GM23338 (cell line): ENCODE measurements around the gene ADD1. TPM values are rescaled to one million over a fixed set of nuclear protein-coding genes. Genes with fewer than 3 reads are reported as not detected.

Experiments used
- ATAC-seq: fragments of 200-7000 bp; cut with Tn5 transposase; 3 replicates; pipeline ENCODE4 v1.9.1; 2020
- DNase-seq: peaks from one replicate; pipeline ENCODE4 v3.0.0-alpha.2; 2015; ENCODE audit warnings: low spot score
- H2AFZ ChIP-seq: fragments of 200-600 bp; sonication (generic); 2 replicates; pipeline ENCODE4 v1.8.0; 2016; ENCODE audit warnings: antibody characterized with exemption, mild to moderate bottlenecking, moderate library complexity
- H3F3A ChIP-seq: fragments of 200-600 bp; sonication (generic); replicated peaks from 2 replicates; pipeline ENCODE4 v1.8.0; 2017; ENCODE audit warnings: antibody characterized with exemption, mixed run types, low read depth
- H3K27ac ChIP-seq: fragments of 200-600 bp; sonication (generic); 2 replicates; pipeline ENCODE4 v1.6.1; 2016; ENCODE audit warnings: low read depth
- H3K27me3 ChIP-seq: fragments of 200-600 bp; sonication (generic); 2 replicates; pipeline ENCODE4 v1.8.0; 2016; ENCODE audit warnings: mild to moderate bottlenecking, mixed run types, moderate library complexity; ENCODE audit not compliant: insufficient read depth
- H3K36me3 ChIP-seq: fragments of 200-600 bp; sonication (generic); 2 replicates; pipeline ENCODE4 v1.8.0; 2016; ENCODE audit warnings: mild to moderate bottlenecking; ENCODE audit not compliant: insufficient read depth
- H3K4me1 ChIP-seq: fragments of 200-600 bp; sonication (generic); 2 replicates; pipeline ENCODE4 v1.8.0; 2016; ENCODE audit warnings: mild to moderate bottlenecking, moderate library complexity; ENCODE audit not compliant: insufficient read depth
- H3K4me2 ChIP-seq: fragments of 200-600 bp; sonication (generic); 2 replicates; pipeline ENCODE4 v1.7.1; 2017; ENCODE audit warnings: mixed run types
- H3K4me3 ChIP-seq: fragments of 200-600 bp; sonication (generic); 2 replicates; pipeline ENCODE4 v1.6.1; 2016; ENCODE audit warnings: mixed run types
- H3K79me2 ChIP-seq: fragments of 200-600 bp; sonication (generic); replicated peaks from 2 replicates; pipeline ENCODE4 v1.8.0; 2017; ENCODE audit warnings: mild to moderate bottlenecking; ENCODE audit not compliant: insufficient read depth
- H3K9me2 ChIP-seq: fragments of 200-600 bp; sonication (generic); 2 replicates; pipeline ENCODE4 v1.8.0; 2017; ENCODE audit not compliant: insufficient read depth
- H4K20me1 ChIP-seq: fragments of 200-600 bp; sonication (generic); replicated peaks from 2 replicates; pipeline ENCODE4 v1.8.0; 2017; ENCODE audit warnings: mild to moderate bottlenecking; ENCODE audit not compliant: insufficient read depth
- H3K27ac Mint-ChIP-seq: 2 replicates; pipeline ENCODE4 v1.8.0; 2020; ENCODE audit warnings: inconsistent platforms, mild to moderate bottlenecking, moderate library complexity, mixed read lengths
- H3K27me3 Mint-ChIP-seq: 3 replicates; pipeline ENCODE4 v1.8.0; 2022; ENCODE audit warnings: low read depth, mild to moderate bottlenecking, moderate library complexity, mixed read lengths, inconsistent platforms; ENCODE audit not compliant: insufficient read depth, poor library complexity
- H3K36me3 Mint-ChIP-seq: 3 replicates; pipeline ENCODE4 v1.8.0; 2021; ENCODE audit warnings: low read depth, mild to moderate bottlenecking, inconsistent platforms, moderate library complexity, mixed read lengths
- H3K4me1 Mint-ChIP-seq: 3 replicates; pipeline ENCODE4 v1.8.0; 2020; ENCODE audit warnings: mild to moderate bottlenecking, inconsistent platforms, mixed read lengths
- H3K4me3 Mint-ChIP-seq: 3 replicates; pipeline ENCODE4 v1.8.0; 2021; ENCODE audit warnings: moderate library complexity, mild to moderate bottlenecking, inconsistent platforms, mixed read lengths
- H3K9me3 Mint-ChIP-seq: 3 replicates; pipeline ENCODE4 v1.8.0; 2020; ENCODE audit warnings: moderate library complexity, mild to moderate bottlenecking, inconsistent platforms, mixed read lengths
- EZH2 ChIP-seq: fragments of 200-600 bp; sonication (generic); IDR thresholded peaks from one replicate; pipeline ENCODE4 v1.8.0; 2017; ENCODE audit warnings: antibody characterized with exemption, mild to moderate bottlenecking, low read depth; ENCODE audit not compliant: unreplicated experiment
- JUNB ChIP-seq: IDR thresholded peaks from one replicate; pipeline ENCODE4 v1.6.1; 2016; ENCODE audit warnings: antibody characterized with exemption; ENCODE audit not compliant: unreplicated experiment
- POLR2AphosphoS5 ChIP-seq: IDR thresholded peaks from 2 replicates; pipeline ENCODE4 v1.6.1; 2016; ENCODE audit warnings: antibody characterized with exemption, low read depth
- STAT1 ChIP-seq: IDR thresholded peaks from one replicate; pipeline ENCODE4 v1.6.1; 2016; ENCODE audit warnings: antibody characterized with exemption; ENCODE audit not compliant: unreplicated experiment
- ZNF114 ChIP-seq: fragments of 250-450 bp; sonication (Bioruptor Pico); IDR thresholded peaks from 2 replicates; pipeline ENCODE4 v1.5.0; 2020; ENCODE audit warnings: mild to moderate bottlenecking, moderate library complexity
- polyA plus RNA-seq: library from polyadenylated mRNA; unstranded; fragments of >200 nt; fragmentation: Nextera tagmentation; extraction: Ambion mirVana; gene quantifications from 2 replicates; pipeline ENCODE4 v1.2.1, GENCODE V29; 2016
- total RNA-seq: library from RNA; depleted of rRNA; stranded (reverse); fragments of >200 nt; shearing (Covaris generic); gene quantifications from 2 replicates; pipeline ENCODE4 v1.2.3, GENCODE V29; 2014
- TF ChIP-seq, protein P1 (sequence below): fragments of 250-450 bp; sonication (Bioruptor Pico); IDR thresholded peaks from 2 replicates; pipeline ENCODE4 v1.5.0; 2020; ENCODE audit warnings: mild to moderate bottlenecking, moderate library complexity

Gene ADD1
- total and polyA plus RNA-seq, 2 experiments from 2014 or later: 126 to 144 TPM

DNA sequence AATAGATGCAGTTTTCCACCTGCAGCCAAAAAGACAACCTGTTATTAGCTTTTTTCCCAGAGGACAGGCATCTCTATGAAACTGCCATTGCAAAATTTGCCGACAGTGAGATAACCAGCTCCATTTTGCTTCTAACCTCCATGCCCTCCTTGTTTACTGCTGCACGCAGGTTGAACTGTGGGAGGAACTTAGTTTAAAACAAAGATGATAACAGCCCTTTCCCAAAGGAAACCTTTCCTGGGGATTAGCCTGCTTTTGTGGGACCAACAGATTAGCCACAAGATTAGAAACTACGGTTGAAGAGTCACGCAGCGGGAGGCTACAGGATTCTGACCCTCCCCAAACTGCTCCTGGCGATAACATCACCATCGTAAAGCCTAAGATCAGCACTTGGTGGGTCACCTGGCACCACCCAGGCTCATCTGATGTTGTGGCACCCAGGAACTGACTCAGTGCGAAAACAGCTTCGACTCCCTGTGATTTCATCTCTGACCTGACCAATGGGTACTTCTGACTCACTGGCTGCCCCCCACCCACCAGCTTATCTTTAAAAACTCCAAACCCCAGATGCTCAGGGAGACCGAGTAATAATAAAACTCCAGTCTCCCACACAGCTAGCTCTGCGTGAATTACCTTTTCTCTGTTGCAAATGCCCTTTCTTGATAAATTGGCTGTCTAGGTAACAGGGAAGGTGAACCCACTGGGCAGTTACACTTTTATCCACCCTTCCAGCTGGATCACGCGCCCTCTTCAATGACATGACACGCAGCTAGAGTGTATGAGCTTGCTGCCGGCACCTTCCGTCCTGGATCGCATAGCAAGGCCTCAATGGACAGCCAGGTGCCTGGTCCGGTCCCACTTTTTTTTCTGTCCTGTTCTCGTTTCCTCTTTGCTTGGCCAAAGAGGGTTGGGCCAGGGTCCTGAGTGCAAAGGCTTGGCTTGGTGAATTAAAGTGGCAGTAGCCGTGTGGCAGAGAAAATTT is 92.4 kb downstream of the ADD1 start:
- Histone ChIP-seq H3K4me1 (peaks cover 4% of the 10 kb centered on the region; the same call in 1 of the 2 replicates), H4K20me1 (peaks cover 13% of the 10 kb centered on the region), H3K36me3 (peaks cover 26% of the 10 kb centered on the region), H3K4me2 (peak overlapping the region; percentile 96), H2AFZ (no peak overlapping the region), H3K4me3 (peak overlapping the region; percentile 94), H3F3A (peaks cover 27% of the 10 kb centered on the region; the same call in 1 of the 2 replicates), H3K9me2 (no peaks in the 10 kb centered on the region), H3K27me3 (no peaks in the 10 kb centered on the region), H3K79me2 (peaks cover 19% of the 10 kb centered on the region), H3K27ac (no peak overlapping the region)
- H3K36me3 Mint-ChIP-seq: peaks cover 63% of the 10 kb centered on the region
- peaks cover 22% of the 10 kb centered on the region for H3K27me3 Mint-ChIP-seq
- peaks cover 27% of the 10 kb centered on the region for H3K4me1 Mint-ChIP-seq
- no peak overlapping the region for H3K27ac Mint-ChIP-seq
- DNase-seq: no peak
- peak overlapping the region; percentile 85 for H3K4me3 Mint-ChIP-seq
- no peaks in the 10 kb centered on the region for H3K9me3 Mint-ChIP-seq
- TF ChIP-seq POLR2AphosphoS5: no peak; the same call in 1 of the 2 replicates
- ATAC-seq: no peak

DNA sequence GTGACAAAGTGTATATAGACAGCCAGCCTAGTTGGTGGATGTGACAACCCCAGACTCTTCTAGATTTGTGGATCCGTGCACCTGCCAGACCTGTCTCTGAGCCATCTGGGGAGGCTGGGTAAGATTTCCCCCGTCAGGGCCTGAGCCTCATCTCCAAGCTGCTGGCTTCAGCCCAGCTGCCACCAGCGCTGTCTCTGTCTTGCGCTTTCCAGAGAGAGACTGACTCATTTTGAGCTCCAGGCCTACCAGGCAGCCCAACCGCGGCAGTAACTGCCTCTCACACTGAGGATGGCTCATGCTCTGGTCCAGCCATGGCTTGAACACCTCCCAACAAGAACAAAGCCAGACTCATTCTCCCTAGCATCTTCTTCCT is 93.1 kb downstream of the ADD1 start:
- H3K79me2 ChIP-seq: peaks cover 19% of the 10 kb centered on the region
- H3F3A ChIP-seq: peaks cover 27% of the 10 kb centered on the region; the same call in 1 of the 2 replicates
- no peaks in the 10 kb centered on the region for H3K9me2 ChIP-seq
- H3K27ac ChIP-seq: no peak overlapping the region
- H4K20me1 ChIP-seq: peaks cover 19% of the 10 kb centered on the region
- no peak overlapping the region for H2AFZ ChIP-seq
- no peaks in the 10 kb centered on the region for H3K27me3 ChIP-seq
- ATAC-seq (no peak), DNase-seq (no peak)
- no peaks in the 10 kb centered on the region for H3K9me3 Mint-ChIP-seq
- H3K4me3 Mint-ChIP-seq: peak overlapping the region; percentile 85; the same call in 2 of the 3 replicates
- peaks cover 70% of the 10 kb centered on the region for H3K36me3 Mint-ChIP-seq
- no peak overlapping the region for H3K4me2 ChIP-seq
- TF ChIP-seq STAT1: no peak
- TF ChIP-seq ZNF114 (CRISPR knock-in tag): no peak
- no peak for TF ChIP-seq EZH2
- TF ChIP-seq JUNB: no peak
- TF ChIP-seq, protein P1, sequence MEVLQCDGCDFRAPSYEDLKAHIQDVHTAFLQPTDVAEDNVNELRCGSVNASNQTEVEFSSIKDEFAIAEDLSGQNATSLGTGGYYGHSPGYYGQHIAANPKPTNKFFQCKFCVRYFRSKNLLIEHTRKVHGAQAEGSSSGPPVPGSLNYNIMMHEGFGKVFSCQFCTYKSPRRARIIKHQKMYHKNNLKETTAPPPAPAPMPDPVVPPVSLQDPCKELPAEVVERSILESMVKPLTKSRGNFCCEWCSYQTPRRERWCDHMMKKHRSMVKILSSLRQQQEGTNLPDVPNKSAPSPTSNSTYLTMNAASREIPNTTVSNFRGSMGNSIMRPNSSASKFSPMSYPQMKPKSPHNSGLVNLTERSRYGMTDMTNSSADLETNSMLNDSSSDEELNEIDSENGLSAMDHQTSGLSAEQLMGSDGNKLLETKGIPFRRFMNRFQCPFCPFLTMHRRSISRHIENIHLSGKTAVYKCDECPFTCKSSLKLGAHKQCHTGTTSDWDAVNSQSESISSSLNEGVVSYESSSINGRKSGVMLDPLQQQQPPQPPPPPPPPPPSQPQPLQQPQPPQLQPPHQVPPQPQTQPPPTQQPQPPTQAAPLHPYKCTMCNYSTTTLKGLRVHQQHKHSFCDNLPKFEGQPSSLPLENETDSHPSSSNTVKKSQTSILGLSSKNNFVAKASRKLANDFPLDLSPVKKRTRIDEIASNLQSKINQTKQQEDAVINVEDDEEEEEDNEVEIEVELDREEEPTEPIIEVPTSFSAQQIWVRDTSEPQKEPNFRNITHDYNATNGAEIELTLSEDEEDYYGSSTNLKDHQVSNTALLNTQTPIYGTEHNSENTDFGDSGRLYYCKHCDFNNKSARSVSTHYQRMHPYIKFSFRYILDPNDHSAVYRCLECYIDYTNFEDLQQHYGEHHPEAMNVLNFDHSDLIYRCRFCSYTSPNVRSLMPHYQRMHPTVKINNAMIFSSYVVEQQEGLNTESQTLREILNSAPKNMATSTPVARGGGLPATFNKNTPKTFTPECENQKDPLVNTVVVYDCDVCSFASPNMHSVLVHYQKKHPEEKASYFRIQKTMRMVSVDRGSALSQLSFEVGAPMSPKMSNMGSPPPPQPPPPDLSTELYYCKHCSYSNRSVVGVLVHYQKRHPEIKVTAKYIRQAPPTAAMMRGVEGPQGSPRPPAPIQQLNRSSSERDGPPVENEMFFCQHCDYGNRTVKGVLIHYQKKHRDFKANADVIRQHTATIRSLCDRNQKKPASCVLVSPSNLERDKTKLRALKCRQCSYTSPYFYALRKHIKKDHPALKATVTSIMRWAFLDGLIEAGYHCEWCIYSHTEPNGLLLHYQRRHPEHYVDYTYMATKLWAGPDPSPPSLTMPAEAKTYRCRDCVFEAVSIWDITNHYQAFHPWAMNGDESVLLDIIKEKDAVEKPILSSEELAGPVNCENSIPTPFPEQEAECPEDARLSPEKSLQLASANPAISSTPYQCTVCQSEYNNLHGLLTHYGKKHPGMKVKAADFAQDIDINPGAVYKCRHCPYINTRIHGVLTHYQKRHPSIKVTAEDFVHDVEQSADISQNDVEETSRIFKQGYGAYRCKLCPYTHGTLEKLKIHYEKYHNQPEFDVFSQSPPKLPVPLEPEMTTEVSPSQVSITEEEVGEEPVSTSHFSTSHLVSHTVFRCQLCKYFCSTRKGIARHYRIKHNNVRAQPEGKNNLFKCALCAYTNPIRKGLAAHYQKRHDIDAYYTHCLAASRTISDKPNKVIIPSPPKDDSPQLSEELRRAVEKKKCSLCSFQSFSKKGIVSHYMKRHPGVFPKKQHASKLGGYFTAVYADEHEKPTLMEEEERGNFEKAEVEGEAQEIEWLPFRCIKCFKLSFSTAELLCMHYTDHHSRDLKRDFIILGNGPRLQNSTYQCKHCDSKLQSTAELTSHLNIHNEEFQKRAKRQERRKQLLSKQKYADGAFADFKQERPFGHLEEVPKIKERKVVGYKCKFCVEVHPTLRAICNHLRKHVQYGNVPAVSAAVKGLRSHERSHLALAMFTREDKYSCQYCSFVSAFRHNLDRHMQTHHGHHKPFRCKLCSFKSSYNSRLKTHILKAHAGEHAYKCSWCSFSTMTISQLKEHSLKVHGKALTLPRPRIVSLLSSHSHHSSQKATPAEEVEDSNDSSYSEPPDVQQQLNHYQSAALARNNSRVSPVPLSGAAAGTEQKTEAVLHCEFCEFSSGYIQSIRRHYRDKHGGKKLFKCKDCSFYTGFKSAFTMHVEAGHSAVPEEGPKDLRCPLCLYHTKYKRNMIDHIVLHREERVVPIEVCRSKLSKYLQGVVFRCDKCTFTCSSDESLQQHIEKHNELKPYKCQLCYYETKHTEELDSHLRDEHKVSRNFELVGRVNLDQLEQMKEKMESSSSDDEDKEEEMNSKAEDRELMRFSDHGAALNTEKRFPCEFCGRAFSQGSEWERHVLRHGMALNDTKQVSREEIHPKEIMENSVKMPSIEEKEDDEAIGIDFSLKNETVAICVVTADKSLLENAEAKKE (CRISPR knock-in tag): no peak
- H3K4me3 ChIP-seq: no peak overlapping the region
- peaks cover 27% of the 10 kb centered on the region for H3K4me1 Mint-ChIP-seq
- peaks cover 31% of the 10 kb centered on the region for H3K36me3 ChIP-seq
- H3K27me3 Mint-ChIP-seq: peaks cover 25% of the 10 kb centered on the region
- peaks cover 4% of the 10 kb centered on the region; the same call in 1 of the 2 replicates for H3K4me1 ChIP-seq
- H3K27ac Mint-ChIP-seq: peak overlapping the region; percentile 35; the same call in 1 of the 2 replicates
